SU-DHL-6 (cell line): Measurements from ENCODE around the gene SETBP1.

ENCODE experiments used
- H2AFZ ChIP-seq: fragments of 200-600 bp; sonication (generic); 2 replicates; pipeline ENCODE4 v1.6.1; 2014; ENCODE audit warnings: low read depth, mild to moderate bottlenecking, moderate library complexity, mixed read lengths, antibody characterized with exemption, low read length; ENCODE audit not compliant: severe bottlenecking
- H3F3A ChIP-seq: fragments of 200-600 bp; shearing (Covaris generic); 2 replicates; pipeline ENCODE4 v1.6.0; 2016; ENCODE audit warnings: antibody characterized with exemption, mild to moderate bottlenecking; ENCODE audit not compliant: insufficient read depth
- H3K27ac ChIP-seq: fragments of 200-600 bp; sonication (generic); 2 replicates; pipeline ENCODE4 v1.5.1; 2016; ENCODE audit warnings: low read depth, mild to moderate bottlenecking, low read length, moderate library complexity, mixed read lengths
- H3K27me3 ChIP-seq: fragments of 200-600 bp; sonication (generic), shearing (Covaris generic); 2 replicates; pipeline ENCODE4 v1.6.0; 2014; ENCODE audit warnings: mild to moderate bottlenecking, low read length
- H3K36me3 ChIP-seq: fragments of 200-600 bp; sonication (generic); 2 replicates; pipeline ENCODE4 v1.6.1; 2014; ENCODE audit warnings: mild to moderate bottlenecking, low read length, mixed read lengths
- H3K4me2 ChIP-seq: fragments of 300-600, 200-600 bp; shearing (Covaris generic), sonication (generic); 2 replicates; pipeline ENCODE4 v1.6.0; 2014; ENCODE audit warnings: low read length, low read depth, mild to moderate bottlenecking; ENCODE audit not compliant: poor library complexity, severe bottlenecking
- H3K4me3 ChIP-seq: fragments of 200-600 bp; sonication (generic); 2 replicates; pipeline ENCODE4 v1.5.1; 2014; ENCODE audit warnings: antibody characterized with exemption, low read length, mild to moderate bottlenecking, mixed read lengths; ENCODE audit not compliant: insufficient read depth, poor library complexity, severe bottlenecking
- H3K79me2 ChIP-seq: fragments of 200-600 bp; sonication (generic); 2 replicates; pipeline ENCODE4 v1.6.1; 2014; ENCODE audit warnings: mild to moderate bottlenecking, low read length, moderate library complexity; ENCODE audit not compliant: insufficient read depth
- H3K9ac ChIP-seq: fragments of 200-600 bp; sonication (generic); 2 replicates; pipeline ENCODE4 v1.7.0; 2014; ENCODE audit warnings: mild to moderate bottlenecking, low read length
- H3K9me2 ChIP-seq: fragments of 200-600 bp; sonication (generic); replicated peaks from 2 replicates; pipeline ENCODE4 v1.6.1; 2014; ENCODE audit warnings: low read length; ENCODE audit not compliant: insufficient read depth
- H3K9me3 ChIP-seq: fragments of 200-600 bp; sonication (generic); 2 replicates; pipeline ENCODE4 v1.6.1; 2014; ENCODE audit warnings: low read length, mixed read lengths; ENCODE audit not compliant: insufficient read depth
- H4K20me1 ChIP-seq: fragments of 200-600 bp; sonication (generic); 2 replicates; pipeline ENCODE4 v1.6.1; 2014; ENCODE audit warnings: low read depth, mild to moderate bottlenecking, antibody characterized with exemption, low read length, moderate library complexity, mixed read lengths
- EZH2phosphoT487 ChIP-seq: fragments of 200-600 bp; sonication (generic), shearing (Covaris generic); conservative IDR thresholded peaks from 2 replicates; pipeline ENCODE4 v1.6.1; 2018; ENCODE audit warnings: mild to moderate bottlenecking, antibody characterized with exemption, low read length, moderate library complexity, mixed read lengths
- TF ChIP-seq, protein P1 (sequence below): fragments of 200-600 bp; sonication (generic); IDR thresholded peaks from one replicate; pipeline ENCODE4 v1.5.1; 2017; ENCODE audit warnings: antibody characterized with exemption, mild to moderate bottlenecking, low read length, moderate library complexity; ENCODE audit not compliant: insufficient read depth, poor library complexity, severe bottlenecking

SETBP1 gene

DNA sequence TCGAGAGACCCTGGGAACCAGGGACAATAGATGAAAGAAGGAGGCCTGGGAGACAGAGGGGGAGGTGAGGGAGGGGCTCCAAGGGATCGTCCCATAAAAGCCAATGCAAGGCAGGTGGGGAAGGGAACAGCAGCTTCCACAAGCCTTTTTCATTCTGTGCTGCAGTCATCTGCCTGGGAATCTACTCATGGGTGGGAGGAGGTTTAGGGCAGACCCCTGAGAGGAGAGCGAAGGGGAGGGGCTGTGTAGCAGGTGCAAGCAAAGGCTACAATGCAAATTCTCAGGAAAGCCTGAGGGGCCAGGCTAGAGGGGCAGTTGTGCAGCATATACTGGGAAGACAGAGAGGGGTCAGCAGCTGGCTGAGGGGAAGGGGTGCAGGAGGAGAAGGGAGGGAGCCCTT, 135.4 kb downstream of the SETBP1 start:
- H3K36me3 ChIP-seq: no peaks in the 10 kb centered on the region
- no peaks in the 10 kb centered on the region for H3K9me2 ChIP-seq
- H3K27me3 ChIP-seq: no peaks in the 10 kb centered on the region
- H3K9ac ChIP-seq: no peak overlapping the region
- no peaks in the 10 kb centered on the region for H3F3A ChIP-seq
- no peak overlapping the region for H3K27ac ChIP-seq
- H3K4me3 ChIP-seq: no peak overlapping the region
- H3K9me3 ChIP-seq: no peaks in the 10 kb centered on the region
- H3K4me2 ChIP-seq: no peak overlapping the region
- H2AFZ ChIP-seq: no peak overlapping the region
- no peak for TF ChIP-seq EZH2phosphoT487
- TF ChIP-seq, protein P1, sequence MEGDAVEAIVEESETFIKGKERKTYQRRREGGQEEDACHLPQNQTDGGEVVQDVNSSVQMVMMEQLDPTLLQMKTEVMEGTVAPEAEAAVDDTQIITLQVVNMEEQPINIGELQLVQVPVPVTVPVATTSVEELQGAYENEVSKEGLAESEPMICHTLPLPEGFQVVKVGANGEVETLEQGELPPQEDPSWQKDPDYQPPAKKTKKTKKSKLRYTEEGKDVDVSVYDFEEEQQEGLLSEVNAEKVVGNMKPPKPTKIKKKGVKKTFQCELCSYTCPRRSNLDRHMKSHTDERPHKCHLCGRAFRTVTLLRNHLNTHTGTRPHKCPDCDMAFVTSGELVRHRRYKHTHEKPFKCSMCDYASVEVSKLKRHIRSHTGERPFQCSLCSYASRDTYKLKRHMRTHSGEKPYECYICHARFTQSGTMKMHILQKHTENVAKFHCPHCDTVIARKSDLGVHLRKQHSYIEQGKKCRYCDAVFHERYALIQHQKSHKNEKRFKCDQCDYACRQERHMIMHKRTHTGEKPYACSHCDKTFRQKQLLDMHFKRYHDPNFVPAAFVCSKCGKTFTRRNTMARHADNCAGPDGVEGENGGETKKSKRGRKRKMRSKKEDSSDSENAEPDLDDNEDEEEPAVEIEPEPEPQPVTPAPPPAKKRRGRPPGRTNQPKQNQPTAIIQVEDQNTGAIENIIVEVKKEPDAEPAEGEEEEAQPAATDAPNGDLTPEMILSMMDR: no peak
- H3K79me2 ChIP-seq: no peaks in the 10 kb centered on the region
- no peaks in the 10 kb centered on the region for H4K20me1 ChIP-seq

- Histone ChIP-seq H2AFZ (no peak overlapping the region), H3K4me2 (no peak overlapping the region), H3K4me3 (no peak overlapping the region), H3F3A (no peaks in the 10 kb centered on the region), H3K36me3 (no peaks in the 10 kb centered on the region), H3K79me2 (no peaks in the 10 kb centered on the region), H4K20me1 (no peaks in the 10 kb centered on the region), H3K9ac (no peak overlapping the region), H3K27ac (no peak overlapping the region), H3K27me3 (no peaks in the 10 kb centered on the region), H3K9me2 (no peaks in the 10 kb centered on the region), H3K9me3 (no peaks in the 10 kb centered on the region)
- no peak for TF ChIP-seq EZH2phosphoT487
- TF ChIP-seq, protein P1: no peak
These were observed 135.8 kb downstream of the SETBP1 start for GRCh38 chr18:44816477-44816876.

DNA sequence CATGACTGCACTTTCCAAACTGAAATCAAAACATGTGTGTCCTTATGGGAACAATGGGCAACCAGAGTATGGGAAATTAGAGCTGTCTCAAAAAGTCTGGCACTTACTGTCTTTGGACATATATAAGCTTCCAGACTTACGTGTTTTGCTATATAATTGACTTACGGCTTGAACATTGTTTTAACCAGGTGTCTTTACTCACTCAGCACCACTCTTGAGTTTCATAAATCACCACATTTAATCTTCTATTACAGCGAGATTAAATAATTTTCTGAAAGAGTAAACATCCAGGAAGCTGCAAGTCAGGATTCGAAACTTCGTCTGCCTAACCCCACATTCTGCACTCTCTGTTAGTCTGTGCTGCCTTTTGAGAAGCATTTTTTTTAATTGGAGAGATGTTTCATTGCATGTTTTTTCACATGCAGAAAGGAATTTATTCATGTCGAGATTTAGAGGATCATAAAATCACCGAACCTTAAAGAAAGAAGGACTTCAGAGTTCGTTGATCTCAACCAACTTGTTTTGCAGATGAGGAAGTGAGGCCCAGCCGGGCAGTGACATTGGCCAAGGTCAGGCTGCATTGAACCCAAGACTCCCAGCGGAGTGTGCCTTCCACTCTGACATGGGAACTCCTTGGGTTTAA, 137.3 kb downstream of the SETBP1 start:
- no peak overlapping the region for H3K4me2 ChIP-seq
- no peak overlapping the region for H2AFZ ChIP-seq
- no peaks in the 10 kb centered on the region for H3F3A ChIP-seq
- no peak overlapping the region for H3K27ac ChIP-seq
- H4K20me1 ChIP-seq: no peaks in the 10 kb centered on the region
- H3K4me3 ChIP-seq: no peak overlapping the region
- TF ChIP-seq, protein P1: no peak
- no peak for TF ChIP-seq EZH2phosphoT487
- H3K9ac ChIP-seq: no peak overlapping the region
- H3K36me3 ChIP-seq: no peaks in the 10 kb centered on the region
- H3K9me3 ChIP-seq: no peaks in the 10 kb centered on the region
- no peaks in the 10 kb centered on the region for H3K27me3 ChIP-seq
- no peaks in the 10 kb centered on the region for H3K79me2 ChIP-seq
- no peaks in the 10 kb centered on the region for H3K9me2 ChIP-seq
